WI38 (cell line): ENCODE results near the gene ASCL2.

Experiments used
- H3K4me3 ChIP-seq: 2 replicates; pipeline ENCODE4 v1.5.1; 2011; ENCODE audit warnings: low read depth, mild to moderate bottlenecking, control low read depth, low read length
- TF ChIP-seq, protein P1 (sequence below): IDR thresholded peaks from 2 replicates; pipeline ENCODE4 v1.5.1; 2012; ENCODE audit warnings: low read depth, mild to moderate bottlenecking, control low read depth, low read length

The ASCL2 gene

DNA sequence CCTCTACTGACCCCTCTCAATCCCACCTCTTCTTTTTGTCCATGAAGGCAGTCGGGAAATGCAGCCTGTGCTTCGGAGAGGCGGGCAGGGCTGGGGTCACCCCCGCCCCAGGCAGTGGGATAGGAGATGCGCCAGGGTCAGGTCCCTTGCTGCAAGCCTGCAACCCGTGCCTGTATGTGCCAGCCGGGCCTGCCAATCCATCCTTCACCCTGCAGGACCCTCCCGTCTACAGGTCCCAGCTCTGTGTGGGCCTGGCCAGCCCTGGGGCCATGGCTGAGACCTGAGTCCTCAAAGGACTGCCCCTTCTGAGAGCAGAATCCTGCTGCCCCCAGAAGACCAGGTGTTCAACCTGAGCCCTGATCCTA lies 10.9 kb downstream of the ASCL2 start:
- no peak overlapping the region for H3K4me3 ChIP-seq
- TF ChIP-seq, protein P1, sequence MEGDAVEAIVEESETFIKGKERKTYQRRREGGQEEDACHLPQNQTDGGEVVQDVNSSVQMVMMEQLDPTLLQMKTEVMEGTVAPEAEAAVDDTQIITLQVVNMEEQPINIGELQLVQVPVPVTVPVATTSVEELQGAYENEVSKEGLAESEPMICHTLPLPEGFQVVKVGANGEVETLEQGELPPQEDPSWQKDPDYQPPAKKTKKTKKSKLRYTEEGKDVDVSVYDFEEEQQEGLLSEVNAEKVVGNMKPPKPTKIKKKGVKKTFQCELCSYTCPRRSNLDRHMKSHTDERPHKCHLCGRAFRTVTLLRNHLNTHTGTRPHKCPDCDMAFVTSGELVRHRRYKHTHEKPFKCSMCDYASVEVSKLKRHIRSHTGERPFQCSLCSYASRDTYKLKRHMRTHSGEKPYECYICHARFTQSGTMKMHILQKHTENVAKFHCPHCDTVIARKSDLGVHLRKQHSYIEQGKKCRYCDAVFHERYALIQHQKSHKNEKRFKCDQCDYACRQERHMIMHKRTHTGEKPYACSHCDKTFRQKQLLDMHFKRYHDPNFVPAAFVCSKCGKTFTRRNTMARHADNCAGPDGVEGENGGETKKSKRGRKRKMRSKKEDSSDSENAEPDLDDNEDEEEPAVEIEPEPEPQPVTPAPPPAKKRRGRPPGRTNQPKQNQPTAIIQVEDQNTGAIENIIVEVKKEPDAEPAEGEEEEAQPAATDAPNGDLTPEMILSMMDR, result no peak

DNA sequence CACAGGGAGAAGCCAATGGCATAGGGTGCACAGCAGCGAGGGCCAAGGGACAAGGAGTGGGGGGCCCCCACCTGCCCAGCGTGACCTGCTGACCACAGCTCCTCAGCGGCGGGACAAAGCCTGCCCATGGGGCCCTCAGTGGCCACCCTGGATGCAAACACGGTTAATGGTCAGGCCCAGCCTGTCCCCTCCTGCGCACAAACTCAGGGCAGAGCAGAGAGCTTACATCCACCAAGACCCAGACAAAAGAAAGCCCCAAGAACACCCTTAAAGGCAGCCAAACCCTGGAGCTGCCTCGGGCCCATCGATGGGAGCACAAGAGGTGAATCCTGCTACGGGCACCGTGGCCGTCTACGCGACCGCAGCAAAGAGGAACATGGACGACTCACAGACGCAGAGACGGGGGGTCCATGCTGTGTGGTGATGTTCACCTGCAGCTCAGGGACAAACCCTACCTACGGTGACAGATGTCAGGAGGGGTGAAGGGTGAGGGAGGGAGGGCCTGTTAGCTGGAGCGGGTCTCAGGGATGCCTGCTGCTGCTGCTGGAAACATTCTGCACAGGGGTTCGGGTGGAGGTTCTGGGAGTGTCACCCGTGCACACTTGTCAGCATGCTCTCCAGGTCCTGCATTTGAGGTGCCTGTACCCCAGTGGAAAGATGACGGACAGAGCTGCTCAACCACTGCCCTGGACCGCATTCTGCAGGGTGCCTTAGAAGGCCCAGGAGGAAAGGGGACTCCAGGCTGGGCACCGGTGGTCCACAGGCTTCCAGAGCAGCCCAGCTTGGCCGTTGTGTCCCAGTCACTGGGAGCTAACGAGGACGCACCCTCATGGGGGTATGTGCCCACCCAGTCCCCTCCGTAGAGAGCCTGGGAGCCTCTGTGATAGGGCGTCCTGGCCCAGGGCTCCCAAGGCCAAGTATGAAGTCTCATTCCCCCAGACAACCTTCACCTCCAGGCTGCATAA lies 11.6 kb downstream of the ASCL2 start:
- TF ChIP-seq, protein P1, result no peak
- H3K4me3 ChIP-seq, result no peak overlapping the region

GRCh38 chr11:2256951-2257700 lies 13.3 kb downstream of the ASCL2 start:
- H3K4me3 ChIP-seq, result no peak overlapping the region
- TF ChIP-seq, protein P1, result no peak

DNA sequence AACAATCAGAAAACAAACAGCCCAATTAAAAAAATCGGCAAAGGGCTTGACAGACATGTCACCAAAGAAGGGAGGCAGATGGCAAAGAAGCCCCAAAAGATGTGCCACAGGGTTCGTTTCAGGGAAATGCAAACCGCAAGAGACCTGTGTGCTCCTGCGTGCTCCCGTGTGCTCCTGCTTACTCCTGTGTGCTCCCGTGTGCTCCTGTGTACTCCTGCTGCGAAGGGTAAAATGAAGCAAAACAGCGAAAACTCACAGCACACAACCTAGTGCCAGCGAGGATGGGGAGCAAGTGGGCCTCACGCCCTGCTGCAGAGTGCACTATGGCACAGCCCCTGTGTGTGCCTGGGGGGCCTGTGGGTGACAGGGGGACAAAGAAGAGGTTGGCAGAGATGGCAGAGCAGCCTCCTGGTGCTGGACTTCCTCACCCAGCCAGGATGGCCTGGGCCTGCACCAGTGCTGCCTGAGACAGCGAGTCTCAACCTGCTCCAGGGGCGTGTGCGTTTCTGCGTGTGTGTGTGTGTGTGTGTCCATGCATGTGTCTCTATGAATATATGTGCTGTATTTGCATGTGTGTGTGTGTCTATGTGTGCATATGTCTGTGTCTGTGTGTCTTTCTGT lies 14.0 kb downstream of the ASCL2 start:
- no peak overlapping the region for H3K4me3 ChIP-seq
- TF ChIP-seq, protein P1, result no peak

DNA sequence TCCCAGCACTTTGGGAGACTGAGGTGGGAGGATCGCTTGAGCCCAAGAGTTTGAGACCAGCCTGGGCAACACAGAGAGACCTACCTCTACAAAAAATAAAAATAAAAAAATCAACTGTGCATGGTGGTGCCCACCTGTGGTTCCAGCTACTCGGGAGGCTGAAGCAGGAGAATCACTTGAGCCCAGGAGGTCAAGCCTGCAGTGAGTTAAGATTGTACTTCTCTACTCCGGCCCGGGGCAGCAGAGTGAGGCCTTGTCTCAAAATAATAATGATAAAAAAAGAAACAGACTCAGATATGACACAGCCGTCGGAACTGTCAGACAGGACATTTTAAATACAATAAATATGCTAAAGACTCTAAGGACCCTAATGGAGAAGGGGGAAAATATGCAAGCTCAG lies 18.4 kb downstream of the ASCL2 start:
- H3K4me3 ChIP-seq, result no peak overlapping the region
- TF ChIP-seq, protein P1, result no peak

DNA sequence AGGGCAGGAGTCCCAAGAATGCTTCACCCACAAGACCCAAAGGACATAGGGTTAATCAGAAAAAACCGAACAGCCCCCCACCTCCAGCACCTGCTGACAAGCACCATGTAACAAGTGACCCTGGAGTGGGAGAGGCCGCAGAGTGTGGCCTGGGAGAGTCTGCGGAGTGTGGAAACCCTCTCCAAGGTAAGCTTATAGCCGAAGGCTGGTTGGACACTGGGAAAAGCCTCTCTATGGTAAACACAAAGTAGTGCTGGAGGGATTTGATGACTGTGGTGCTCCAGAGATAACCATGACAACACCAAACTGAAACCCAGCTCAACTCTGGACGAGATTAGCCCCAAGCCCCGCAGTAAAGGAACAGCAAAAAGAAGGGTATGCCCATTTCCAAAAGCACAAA lies 19.2 kb downstream of the ASCL2 start:
- no peak overlapping the region for H3K4me3 ChIP-seq
- TF ChIP-seq, protein P1, result no peak
